H1 (cell line): ENCODE data around the gene OCSTAMP.

ENCODE experiments used
- GTF2F1 ChIP-seq: IDR thresholded peaks from 2 replicates; pipeline ENCODE4 v1.6.1; 2012; ENCODE audit warnings: low read depth, low read length, improper control_type of control experiment, borderline replicate concordance
- POLR2AphosphoS5 ChIP-seq: IDR thresholded peaks from 2 replicates; pipeline ENCODE4 v1.6.1; 2011; ENCODE audit warnings: low read depth, low read length
- POU5F1 ChIP-seq: IDR thresholded peaks from 2 replicates; pipeline ENCODE4 v1.6.1; 2011; ENCODE audit warnings: low read depth, mild to moderate bottlenecking, low read length, moderate library complexity
- RXRA ChIP-seq: IDR thresholded peaks from 2 replicates; pipeline ENCODE4 v1.6.1; 2011; ENCODE audit warnings: low read depth, mild to moderate bottlenecking, low read length, moderate library complexity; ENCODE audit not compliant: insufficient read depth
- TAF1 ChIP-seq: IDR thresholded peaks from 2 replicates; pipeline ENCODE4 v1.6.1; 2011; ENCODE audit warnings: mild to moderate bottlenecking, low read depth, low read length
- ZNF274 ChIP-seq: IDR thresholded peaks from 2 replicates; pipeline ENCODE4 v1.7.0; 2012; ENCODE audit warnings: low read length, borderline replicate concordance; ENCODE audit errors: extremely low read depth
- TF ChIP-seq, protein P1 (sequence below), 3 experiments: IDR thresholded peaks; 1 replicate in 2 of 3; 2 replicates in 1 of 3; pipeline versions ENCODE4 v1.5.1 to v1.6.1; 2011; ENCODE audit warnings: low read length in 3 of 3, mild to moderate bottlenecking in 3 of 3, inconsistent platforms in 2 of 3, low read depth in 1 of 3, moderate library complexity in 1 of 3; ENCODE audit not compliant: insufficient read depth in 1 of 3; ENCODE audit errors: control extremely low read depth in 1 of 3

DNA sequence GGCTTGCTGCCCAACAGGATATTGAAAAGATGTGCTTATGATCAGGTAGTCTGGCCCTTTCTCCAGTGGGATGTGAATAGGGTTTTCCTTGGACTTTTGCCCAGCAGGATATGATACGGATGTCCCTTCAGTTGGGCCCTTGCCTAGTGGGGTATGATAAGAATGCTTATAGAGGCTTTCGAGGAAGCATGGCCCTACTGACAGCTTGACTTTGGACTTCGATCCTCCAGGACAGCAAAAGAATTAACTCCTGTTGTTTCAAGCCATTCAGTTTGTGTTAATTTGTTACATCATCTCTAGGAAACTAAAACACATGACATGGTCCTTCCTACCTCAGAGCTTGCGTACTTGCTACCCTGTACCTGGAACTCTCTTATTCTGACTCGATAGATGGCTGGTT is 27.3 kb downstream of the OCSTAMP start:
- TF ChIP-seq POU5F1 (no peak), RXRA (no peak), TAF1 (no peak), POLR2AphosphoS5 (no peak), ZNF274 (no peak), GTF2F1 (no peak)
- TF ChIP-seq, protein P1, sequence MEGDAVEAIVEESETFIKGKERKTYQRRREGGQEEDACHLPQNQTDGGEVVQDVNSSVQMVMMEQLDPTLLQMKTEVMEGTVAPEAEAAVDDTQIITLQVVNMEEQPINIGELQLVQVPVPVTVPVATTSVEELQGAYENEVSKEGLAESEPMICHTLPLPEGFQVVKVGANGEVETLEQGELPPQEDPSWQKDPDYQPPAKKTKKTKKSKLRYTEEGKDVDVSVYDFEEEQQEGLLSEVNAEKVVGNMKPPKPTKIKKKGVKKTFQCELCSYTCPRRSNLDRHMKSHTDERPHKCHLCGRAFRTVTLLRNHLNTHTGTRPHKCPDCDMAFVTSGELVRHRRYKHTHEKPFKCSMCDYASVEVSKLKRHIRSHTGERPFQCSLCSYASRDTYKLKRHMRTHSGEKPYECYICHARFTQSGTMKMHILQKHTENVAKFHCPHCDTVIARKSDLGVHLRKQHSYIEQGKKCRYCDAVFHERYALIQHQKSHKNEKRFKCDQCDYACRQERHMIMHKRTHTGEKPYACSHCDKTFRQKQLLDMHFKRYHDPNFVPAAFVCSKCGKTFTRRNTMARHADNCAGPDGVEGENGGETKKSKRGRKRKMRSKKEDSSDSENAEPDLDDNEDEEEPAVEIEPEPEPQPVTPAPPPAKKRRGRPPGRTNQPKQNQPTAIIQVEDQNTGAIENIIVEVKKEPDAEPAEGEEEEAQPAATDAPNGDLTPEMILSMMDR (IDR thresholded peaks at IDR 0.05; ENCODE audit: control extremely low read depth in 1 of 3, insufficient read depth in 1 of 3, low read depth in 1 of 3, low read length in 3 of 3): no peak
